SKM-1 treated with dmso at 0.1 percent for 144 hours (cell line): ENCODE measurements around the gene RAD51AP1.

Source experiments
- DNase-seq: peaks from one replicate; lab custom pipeline; 2025; ENCODE audit not compliant: unreplicated experiment; lab: John Stamatoyannopoulos, UW

The RAD51AP1 gene

DNA sequence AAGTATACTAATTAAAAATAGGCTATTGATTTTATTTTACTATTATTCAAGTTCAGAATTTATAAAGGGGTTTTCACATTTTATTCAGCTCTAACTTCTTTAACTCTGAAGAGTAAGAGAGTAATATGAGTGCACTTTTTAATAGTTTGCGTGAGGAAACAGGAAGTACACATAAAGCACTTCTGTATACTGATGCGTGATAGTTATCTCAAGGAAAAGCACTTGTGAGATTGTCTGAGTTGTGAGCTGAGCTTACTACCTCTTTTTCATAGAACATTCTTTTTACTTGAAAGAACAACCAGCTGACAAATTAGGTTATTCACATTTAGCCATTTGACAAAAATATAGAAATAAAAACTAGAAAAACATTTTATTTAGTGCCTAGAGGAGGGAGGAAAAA is 1.9 kb downstream of the RAD51AP1 start:
- DNase-seq, result no peak

- DNase-seq, result no peak
Observed at GRCh38 chr12:4545195-4545594, 6.5 kb downstream of the RAD51AP1 start.

- DNase-seq, result no peak
Observed at GRCh38 chr12:4552191-4552590, 13.5 kb downstream of the RAD51AP1 start.

DNA sequence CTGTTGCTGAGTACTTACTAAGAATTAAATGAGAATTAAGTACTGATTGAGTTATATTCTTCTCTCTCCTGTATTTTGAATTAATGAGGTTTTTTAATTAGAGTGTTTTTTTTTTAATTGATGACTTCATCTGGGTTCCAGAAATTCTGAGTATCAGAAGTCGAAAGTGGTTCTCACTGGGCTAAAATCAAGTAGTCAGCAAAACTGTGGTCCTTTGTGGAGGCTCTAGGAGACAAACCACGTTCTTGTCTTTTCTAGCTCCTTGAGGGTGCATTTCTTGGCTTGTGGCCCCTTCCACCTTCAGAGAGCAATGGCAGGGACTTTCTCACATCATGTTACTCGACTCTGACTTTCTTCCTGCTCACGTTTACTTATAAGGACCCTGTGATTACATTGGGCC is 15.3 kb downstream of the RAD51AP1 start:
- DNase-seq, result no peak

DNA sequence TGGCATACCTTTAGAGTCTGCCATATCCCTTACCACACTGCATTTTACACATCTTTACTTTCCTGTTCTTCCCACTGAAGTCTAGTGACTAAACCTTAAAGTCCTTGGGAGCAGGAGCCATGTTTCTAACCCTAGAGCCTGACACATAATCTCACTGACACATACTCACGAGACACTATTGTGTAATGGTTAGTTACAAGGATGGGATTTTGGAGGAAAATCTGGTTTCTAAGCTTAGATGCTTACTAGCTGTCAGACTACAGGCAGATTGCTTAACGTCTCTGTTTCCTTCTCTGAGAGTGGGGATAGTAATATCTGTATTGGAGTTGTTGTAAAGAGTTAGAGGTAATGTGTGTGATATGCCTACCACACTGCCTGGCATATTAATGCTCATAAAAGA is 17.1 kb downstream of the RAD51AP1 start:
- no peak for DNase-seq

DNA sequence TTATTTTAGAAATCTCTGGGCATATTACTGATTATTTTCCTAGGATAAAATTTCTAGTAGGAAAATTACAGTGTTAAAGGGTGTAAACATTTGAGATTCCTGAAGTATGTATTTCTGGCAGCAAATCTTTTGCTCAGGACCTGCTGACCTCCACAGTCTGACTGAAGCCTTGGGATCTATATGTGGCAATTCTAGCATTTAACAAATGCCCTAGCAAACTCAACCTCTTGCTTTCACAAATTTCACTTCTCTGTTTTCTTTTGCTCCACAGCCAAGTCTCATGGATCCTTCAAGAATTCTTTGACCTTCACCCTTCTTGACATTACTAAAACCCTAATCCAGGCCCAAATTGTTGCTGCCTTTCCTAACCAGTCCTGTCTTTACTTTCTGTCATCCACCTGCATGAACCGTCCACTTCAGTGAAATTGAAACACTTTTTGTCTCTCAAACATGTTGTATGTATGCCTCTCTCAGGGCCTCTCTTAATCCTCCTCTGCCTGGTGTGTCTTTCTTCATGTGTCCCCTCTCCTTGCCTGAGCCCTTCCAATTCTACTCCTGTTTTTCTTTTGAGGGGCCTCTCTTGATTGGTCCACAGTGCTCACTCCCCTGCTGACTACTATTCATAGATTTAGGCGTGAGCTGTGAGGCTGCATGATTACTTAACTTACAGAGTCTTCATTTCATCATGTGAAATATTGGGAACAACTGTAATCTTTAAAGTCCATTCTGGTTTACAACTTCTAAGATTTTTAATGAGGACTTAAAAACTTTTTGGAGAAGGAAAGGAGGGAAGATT is 18.2 kb downstream of the RAD51AP1 start:
- DNase-seq, result no peak

DNA sequence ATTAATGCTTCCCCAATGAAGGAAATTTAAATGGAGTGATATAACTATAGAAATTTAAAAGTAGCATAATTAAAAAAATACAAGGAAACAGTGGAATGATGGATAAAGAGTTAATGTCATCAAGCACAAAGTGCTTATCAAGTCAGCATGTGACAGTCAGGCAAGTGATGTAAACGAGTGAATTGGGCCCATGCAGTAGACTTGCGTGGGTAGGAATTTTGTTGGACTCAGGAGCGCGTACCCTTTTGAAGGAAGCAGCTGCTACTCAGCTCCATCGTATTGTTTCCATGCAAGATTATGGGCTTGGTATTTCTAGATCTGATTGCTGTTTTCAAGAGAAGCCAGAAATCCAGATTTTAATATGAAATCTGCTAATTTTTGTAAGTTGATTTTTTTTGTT is 18.9 kb downstream of the RAD51AP1 start:
- no peak for DNase-seq

DNA sequence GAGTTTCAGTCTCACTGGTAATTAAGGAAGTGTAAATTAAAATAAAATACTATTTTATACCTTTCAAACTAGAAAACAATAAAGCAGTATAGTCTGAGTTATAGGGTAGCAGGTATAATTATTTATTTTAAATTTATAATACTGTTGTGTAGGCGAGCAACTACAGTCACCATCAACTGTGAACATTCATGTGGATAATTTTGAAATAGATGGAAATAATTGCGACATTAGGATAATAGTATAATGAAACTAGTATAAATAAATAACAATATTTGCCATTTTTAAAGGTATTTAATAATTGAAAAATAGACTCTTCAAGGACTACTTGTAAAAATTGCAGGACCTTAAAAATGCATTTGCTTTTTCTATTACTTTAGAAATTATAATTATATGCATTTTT is 19.5 kb downstream of the RAD51AP1 start:
- no peak for DNase-seq

- no peak for DNase-seq
Observed at GRCh38 chr12:4562034-4562657, 23.5 kb downstream of the RAD51AP1 start, which contains the start of gene DYRK4. Gene DYRK4, plus strand, starts transcription at chr12:4562208. Its CDS starts 38 bp downstream, at chr12:4562246.

DNA sequence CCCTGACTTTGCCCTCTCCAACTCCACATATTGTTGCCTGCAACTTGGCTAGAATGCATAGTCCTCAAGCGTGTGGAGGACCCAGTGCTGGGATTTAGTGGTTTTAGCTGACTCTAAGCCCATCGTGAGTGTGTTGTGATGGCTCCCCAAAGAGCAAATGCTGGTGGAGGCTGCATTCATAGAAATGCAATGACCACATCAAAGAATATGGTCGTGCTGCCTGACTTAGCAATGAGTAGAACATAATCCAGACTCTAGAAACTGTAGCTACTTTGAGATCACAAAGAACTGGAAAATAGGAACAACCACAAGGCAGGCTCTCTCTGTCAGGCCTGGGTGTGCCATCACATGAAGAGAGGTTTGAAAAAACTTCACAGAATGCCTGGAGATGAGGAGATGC is 24.6 kb downstream of the RAD51AP1 start:
- no peak for DNase-seq

DNA sequence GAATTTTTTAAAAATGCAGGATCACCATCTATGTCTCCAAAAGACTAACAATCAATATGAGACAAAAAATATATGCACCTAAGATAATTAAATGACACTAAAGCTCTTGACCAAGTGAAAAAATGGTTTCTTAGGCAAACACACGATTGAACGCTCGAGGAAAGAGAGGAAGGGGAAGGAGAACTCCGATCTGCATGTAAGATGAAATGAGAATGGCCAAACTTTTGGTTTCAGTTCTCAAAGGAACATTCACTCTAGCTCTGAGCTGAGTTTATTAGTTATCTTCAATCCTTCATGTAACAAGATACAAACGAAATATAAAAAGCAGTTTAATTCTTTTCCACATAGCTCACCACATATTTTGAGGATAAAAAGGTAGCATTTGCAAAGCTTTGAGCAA is 26.1 kb downstream of the RAD51AP1 start:
- no peak for DNase-seq

DNA sequence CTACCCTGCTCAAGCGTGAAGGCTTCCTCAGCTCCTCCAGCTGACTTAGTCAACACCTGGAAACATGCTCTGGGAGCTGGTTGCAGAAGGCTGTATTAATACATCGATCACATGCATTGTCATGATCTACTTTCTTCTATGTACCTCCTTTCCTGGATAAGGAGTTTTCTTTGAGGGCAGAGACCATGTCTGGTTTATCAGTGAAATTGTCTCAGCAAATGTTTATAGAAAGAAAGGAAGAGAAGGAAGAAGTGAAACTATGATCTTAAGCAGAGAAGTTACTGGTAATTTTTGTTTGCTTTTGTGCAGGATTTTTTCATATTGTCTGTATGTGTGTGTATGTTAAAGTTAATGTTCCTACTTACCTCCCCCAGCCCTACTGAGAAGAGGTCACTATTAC is 27.8 kb downstream of the RAD51AP1 start:
- DNase-seq, result no peak

GRCh38 chr12:4567073-4567881 is 28.6 kb downstream of the RAD51AP1 start:
- DNase-seq, result peak; percentile 11

GRCh38 chr12:4569261-4569660 is 30.6 kb downstream of the RAD51AP1 start:
- DNase-seq, result no peak

DNA sequence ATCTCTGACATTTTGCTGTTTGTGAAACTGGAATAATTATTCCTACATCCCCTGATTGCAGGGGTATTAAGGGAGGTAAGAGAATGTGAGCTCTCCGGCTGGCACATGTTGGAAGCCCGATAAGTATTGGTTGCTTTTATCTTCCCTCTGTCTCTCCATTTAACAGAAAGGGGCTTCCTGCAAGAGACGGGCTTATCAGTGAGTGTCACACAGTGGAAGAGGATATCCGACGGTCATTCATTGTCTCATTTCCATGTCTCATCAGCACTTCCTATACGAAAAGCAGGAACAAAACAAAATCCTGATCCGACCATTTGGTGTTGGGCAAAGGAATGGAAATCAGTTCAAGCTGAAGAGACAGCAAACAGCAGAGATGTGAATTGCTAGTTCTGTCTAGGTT is 34.0 kb downstream of the RAD51AP1 start:
- no peak for DNase-seq

DNA sequence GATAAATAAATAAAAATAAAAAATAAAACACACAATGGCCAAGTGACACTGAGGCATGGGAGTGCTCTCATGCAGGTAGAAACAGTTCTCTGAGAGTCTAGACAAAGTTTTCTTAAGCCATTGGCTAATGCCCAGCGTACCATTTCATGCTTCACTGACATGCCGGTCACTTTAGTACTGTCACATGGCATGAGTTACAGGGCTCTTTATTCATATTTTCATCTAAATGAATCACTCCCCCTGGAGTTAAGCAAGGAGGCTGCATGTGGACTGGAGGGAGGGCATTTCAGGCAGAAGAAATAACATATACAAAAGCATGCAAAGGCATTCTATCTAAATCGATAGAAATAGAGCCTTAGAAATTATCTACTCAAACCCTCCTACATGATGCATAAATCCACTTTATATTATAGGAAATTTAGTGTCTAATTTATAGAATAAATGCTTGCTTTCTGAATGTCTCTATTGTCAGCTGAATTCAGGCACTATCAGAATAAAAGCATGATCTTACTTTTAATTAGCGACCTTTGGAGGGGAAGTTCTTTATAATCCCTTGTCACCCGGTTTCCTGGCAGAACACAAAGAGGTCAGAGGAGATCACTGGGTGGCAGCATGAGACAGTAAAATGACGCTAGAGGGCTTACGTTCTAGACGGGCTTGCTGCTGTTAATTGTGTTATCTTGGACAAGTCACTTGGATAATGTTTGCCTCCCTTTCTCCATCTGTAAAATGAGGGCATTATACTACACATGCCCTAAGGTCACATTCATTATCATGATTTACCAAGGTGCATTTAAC is 40.8 kb downstream of the RAD51AP1 start:
- no peak for DNase-seq

- DNase-seq, result no peak
Observed at GRCh38 chr12:4580281-4580688, 41.6 kb downstream of the RAD51AP1 start.

- DNase-seq, result no peak
Observed at GRCh38 chr12:4584281-4584680, 45.6 kb downstream of the RAD51AP1 start.

DNA sequence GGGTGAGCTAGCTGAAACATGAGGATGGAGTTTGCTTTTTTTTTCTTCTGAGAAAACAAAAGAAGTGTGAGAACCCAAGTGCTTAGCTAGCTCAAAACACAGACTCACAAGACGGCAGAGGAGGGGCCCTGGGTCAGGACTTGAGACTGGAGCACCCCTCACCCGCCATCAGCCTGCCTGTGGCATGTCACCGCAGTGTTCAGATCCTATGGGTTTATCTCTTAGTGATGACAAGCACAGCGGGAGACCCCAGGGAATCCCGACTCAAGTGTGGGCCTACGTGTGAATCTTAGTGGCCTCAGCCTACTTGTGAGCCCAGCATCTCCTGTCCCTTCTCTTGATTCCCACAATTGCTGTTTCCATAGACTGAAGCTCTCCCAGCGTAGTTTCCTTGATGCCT is 46.2 kb downstream of the RAD51AP1 start:
- no peak for DNase-seq

GRCh38 chr12:4586500-4586899 is 47.8 kb downstream of the RAD51AP1 start:
- no peak for DNase-seq

- DNase-seq, result no peak
Observed at GRCh38 chr12:4587108-4587507, 48.4 kb downstream of the RAD51AP1 start.
